EL (cell line): Measurements from ENCODE around the gene SNX11.
A peak's percentile ranks its signal among the peaks of the same experiment; 100 is the strongest.

Experiments used
- DNase-seq: peaks from one replicate; pipeline ENCODE4 v3.0.0-alpha.2; 2016

SNX11 gene

DNA sequence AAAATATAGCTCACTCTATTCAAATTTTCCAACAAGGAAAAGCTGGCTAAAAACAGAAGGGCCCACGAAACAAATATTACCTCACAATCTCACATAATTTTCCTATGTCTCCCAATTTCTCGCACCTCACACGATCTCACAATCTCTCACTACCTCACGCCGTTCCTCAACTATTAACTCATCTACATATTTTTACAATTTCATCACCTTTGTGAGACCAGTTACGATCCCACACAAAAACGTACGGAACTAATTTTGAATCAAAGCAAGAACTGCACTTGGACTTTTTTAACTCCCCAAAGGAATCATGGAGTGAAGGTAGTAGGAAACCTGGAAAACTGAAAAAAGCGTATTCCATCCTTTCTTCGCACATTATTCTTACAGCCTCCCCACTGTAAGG, 7.4 kb upstream of the SNX11 start:
- peak; percentile 76 for DNase-seq

- DNase-seq, result peak; percentile 82
These were observed 7.0 kb upstream of the SNX11 start for GRCh38 chr17:48100591-48101011.

DNA sequence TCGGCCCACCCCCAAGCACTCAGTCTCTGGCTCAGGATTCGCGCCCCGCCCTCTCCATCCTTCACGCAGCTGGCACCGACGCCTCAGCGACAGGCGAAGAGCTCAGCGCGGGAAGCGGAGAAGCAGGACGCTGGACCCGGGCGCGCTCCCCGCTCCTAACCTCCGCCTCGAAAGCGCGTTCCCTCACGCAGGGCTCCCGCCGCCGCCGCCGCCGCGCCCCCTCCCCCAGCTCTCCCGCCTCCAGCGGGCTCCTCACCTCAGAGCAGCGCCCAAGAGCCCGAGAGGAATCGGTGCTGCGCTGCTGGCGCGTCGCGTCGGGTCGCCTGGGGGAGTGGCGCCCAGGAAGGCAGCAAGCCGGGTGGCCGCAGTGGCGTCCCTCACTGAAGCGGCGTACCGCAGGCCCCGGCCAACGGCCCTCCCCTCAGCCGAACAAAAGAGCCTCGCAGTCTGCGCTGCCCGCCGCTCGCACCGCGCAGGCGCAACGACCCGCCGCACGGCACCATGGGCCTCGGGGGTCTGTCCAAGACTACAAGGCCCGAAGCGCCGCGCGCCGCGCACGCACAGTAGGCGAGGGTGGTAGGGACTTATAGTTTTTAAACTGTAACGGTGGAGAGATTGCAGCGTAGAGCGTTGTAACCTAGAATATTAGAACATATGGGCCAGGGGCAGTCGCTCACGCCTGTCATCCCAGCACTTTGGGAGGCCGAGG, 6.4 kb upstream of the SNX11 start, which contains the start of gene CBX1:
CBX1 (minus strand) TSS at position 467 of the 709 bp plus-strand sequence. CDS start 24,474 bp downstream, outside the sequence.
- peak; percentile 95 for DNase-seq

GRCh38 chr17:48102043-48102750, 5.4 kb upstream of the SNX11 start:
- no peak for DNase-seq

DNA sequence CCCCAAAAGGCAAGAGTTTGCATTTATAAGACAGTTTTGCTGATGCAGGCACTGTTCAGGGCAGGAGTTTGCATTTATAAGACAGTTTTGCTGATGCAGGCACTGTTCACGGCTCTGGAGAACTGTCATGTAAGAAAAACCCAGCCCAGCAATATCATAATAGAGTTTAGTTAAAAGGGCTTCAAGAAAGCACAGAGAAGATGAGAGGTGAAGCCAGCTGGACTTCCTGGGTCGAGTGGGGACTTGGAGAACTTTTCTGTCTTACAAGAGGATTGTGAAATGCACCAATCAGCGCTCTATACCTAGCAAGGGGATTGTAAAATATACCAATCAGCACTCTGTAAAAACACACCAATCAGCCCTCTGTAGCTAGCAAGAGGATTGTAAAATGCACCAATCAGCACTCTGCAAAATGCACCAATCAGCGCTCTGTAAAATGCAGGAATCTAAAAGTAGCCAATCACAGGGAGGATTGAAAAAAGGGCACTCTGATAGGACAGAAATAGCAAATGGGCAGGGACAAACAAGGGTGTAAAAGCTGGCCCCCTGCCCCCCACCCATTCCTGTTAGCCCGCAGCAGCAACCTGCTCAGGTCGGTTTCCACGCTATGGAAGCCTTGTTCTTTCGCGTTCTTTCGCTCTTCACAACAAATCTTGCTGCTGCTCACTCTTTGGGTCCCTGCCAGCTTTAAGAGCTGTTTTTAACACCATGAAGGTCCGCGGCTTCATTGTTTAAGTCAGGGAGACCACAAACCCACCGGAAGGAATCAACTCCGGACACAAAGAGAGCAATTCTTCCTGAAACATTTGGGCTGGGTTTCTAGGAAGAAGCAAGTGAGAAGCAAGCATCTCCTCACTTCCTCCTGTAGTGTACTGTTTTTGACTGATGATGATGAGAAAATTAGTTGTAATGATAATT, 4.5 kb upstream of the SNX11 start:
- no peak for DNase-seq

DNA sequence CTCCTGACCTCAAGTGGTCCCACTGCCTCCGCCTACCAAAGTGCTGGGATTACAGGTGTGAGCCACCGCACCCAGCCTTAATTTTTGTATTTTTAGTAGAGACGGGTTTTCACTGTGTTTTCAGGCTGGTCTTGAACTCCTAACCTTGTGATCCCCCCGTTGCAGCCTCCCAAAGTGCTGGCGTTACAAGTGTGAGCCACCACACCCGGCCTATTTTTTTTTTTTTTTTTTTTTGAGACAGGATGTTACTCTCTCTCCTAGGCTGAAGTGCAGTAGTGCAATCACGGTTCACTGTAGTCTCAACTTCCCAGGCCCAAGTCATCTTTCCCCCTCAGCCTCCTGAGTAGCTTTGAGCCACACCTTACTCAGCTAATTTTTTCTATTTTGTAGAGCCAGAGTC, 3.1 kb upstream of the SNX11 start:
- no peak for DNase-seq

DNA sequence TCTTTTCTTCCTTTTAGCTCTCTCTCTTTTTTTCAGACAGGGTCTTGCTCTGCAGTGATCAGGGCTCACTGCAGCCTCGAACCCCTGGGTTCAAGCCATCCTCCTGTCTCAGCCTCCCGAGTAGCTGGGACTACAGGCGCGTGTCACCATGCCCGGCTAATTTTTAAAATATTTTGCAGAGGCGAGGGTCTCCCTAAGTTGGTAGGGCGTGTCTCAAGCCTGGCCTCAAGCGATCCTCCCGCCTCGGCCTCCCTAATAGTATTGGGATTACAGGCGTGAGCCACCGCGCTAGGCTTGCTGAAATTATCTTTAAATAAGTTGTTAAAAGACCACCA, 797 bp upstream of the SNX11 start:
- DNase-seq, result no peak

- DNase-seq, result no peak
These were observed 3.2 kb downstream of the SNX11 start for GRCh38 chr17:48110761-48111160.

GRCh38 chr17:48111937-48112241, 4.3 kb downstream of the SNX11 start:
- DNase-seq, result no peak

- no peak for DNase-seq
These were observed 5.7 kb downstream of the SNX11 start for GRCh38 chr17:48113201-48113676.

- no peak for DNase-seq
These were observed 14.5 kb downstream of the SNX11 start for GRCh38 chr17:48121923-48122664.

GRCh38 chr17:48122665-48123045, 15.1 kb downstream of the SNX11 start:
- DNase-seq, result no peak

- DNase-seq, result no peak
These were observed 15.5 kb downstream of the SNX11 start for GRCh38 chr17:48123111-48123510.

DNA sequence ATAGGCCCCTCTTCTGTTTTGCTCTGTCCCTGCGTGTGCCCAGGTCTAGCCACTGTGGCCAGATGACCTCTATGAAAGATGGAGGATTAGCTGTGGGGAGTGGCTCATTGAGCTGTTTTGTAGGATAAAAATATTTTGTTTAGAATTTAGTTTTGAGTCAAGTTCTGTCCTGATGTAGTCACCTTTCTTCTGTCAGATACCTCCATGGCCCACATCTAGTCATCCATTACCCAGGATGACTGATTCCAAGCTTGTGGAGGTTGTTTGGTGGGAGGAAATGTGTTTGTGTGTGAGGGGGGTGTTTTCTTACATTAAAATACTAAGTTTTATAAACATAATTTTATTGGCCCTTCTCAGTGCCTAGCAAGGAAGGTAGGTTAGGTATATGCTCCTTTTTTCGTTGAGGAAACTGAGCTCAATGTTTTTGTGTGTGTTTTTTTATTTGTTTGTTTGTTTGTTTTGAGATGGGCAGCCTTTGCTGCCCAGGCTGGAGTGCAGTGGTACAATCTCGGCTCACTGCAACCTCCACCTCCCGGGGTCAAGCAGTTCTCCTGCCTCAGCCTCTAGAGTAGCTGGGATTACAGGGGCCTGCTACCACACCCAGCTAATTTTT, 16.3 kb downstream of the SNX11 start:
- DNase-seq, result no peak

DNA sequence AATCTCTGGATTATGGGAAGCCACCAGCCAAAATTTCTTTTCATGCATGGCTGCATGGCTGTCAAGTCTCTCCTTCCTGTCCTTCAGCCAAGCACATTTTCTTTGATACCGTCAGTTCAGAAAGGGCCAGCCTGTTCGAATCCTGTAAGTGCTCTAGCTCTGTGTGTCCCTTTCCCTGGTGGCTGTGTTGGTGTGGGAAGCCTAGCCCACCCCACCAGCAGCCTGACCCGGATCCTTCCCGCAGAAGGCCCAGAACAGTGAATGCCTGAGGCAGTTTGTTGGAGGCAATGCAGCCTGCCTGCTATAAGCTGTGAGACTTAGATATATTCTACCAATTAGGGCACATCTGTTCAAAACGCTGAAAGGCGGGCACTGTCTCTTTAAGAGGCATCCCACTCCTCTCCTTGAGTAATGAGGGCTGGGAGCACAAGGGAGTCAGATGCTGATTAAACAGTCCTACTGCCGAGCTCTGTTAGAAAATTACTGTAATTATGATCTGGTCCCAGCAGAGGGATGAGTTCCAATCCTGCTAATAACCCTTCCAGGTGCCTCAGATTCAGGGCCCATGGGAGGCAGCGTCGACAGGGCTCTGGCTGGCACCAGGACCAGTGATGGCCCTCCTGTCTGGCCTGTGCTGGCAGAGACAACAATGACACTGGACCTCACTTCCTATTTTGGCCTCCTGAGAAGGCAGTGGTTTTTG, 18.4 kb downstream of the SNX11 start:
- DNase-seq, result no peak

DNA sequence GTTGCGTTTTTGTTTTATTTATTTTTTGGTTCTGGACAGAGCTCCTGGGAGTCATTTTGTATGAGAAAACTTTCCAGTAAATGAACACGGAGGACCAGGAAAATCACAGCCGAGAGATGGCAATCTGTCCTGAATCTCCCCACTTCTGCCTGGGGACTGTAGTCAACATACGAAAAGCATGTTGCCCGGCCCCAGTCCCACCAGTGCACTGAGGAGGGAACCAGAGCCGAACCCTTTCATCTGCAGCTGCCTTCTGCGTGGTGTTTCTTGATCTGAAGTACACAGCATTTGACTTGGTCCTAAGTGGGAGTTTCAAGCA, 18.9 kb downstream of the SNX11 start:
- no peak for DNase-seq

- peak; percentile 73 for DNase-seq
These were observed 19.9 kb downstream of the SNX11 start for GRCh38 chr17:48127371-48128051.

DNA sequence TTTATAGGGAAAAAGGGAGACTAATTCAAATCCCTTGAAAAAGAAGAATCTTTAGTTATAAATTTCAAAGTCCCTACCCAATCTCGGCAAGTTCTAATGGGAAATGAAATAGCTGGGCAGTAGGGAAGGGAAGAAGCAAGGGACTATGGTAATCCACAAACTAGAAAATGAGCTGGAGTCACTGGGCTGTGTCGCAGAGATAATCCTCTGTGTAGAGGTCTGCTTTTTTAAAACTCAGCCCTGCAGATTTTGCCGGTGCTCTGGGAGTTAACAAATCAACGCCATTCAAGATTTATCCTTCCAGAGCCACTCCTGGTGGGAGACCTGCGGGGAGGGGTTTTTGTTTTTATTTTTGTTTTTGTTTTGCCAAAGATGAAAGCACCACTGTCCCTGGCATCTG, 20.8 kb downstream of the SNX11 start:
- DNase-seq, result no peak

DNA sequence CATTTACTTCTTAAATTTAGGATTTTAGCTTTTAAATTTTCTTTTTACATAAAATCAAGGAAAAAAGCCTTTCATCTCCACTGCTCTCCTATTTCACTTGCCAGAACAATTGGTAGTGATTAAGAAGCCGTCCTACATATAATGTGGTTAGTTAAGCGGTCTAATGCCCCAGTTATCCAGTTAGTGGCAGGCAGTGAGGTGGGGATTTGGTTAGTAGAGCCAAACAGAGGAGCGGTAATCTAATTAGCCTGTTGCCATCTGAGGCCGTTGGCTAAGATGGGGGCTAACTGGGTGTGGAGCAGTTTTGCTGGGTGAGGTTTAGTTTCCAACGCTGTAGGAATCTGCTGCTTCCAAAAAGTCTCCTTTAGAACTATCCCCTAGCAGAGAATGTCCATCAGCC, 22.4 kb downstream of the SNX11 start:
- DNase-seq, result no peak

DNA sequence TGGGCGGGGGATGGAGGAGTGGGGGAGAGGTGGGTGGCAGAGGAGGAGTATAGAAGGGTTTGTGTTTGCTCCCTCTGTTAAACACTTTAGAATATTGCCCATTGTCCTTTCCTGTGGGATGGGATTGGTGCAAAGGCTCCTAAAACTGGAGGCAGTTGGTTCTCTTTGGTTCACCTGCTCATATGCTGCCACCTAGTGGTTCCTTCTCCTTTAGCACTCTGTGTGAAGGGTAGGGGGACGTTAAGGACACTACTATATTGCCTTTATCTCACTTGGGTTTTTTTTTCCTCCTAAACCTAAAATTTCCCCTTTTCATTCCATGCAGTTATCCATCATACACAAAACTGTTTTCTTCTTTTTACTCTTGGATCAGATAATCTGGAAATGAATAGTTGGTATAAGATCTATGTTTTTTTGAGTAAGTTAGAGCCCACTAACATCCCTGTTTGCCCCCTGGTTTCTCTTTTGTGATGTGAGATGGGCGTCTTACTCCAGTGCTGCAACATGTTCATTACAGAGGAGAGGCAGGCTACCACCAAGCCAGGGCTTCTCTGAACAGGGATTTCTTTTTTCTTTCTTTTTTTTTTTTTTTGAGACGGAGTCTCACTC, 23.8 kb downstream of the SNX11 start:
- DNase-seq, result peak; percentile 73

DNA sequence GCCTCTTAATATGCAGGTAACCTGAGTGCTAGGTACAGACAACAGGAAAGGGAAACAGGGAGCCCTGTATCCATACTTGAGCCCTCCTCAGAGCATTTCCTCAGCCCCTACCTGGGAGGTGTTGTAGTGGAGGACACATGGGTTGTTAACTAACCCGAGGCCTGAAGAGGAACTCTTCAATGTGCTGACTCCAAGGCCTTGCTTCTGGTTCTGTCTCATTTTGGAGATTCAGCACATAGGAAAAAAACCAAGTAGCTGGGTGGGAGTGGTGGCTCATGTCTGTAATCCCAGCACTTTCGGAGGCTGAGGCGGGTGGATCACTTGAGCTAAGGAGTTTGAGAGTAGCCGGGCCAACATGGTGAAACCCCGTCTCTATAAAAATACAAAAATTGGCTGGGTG, 24.8 kb downstream of the SNX11 start:
- no peak for DNase-seq
